ENCODE measurements around the gene HSPB2.
"Not testable (repeated sequence)": the region's sequence is repeated elsewhere in the genome, so short reads cannot be mapped to it uniquely, and the experiment has no call there.

The HSPB2 gene

GRCh38 chr11:111913997-111914396 is 1.5 kb downstream of the HSPB2 start:
- DNase-seq (ENCODE audit: low read depth): no peak

GRCh38 chr11:111916768-111917167 is 4.2 kb downstream of the HSPB2 start:
- DNase-seq (ENCODE audit: low read depth): no peak

- no peak for DNase-seq (ENCODE audit: low read depth)
Measured at GRCh38 chr11:111917312-111917711, 4.8 kb downstream of the HSPB2 start.

- no peak for DNase-seq (ENCODE audit: low read depth)
Measured at GRCh38 chr11:111917788-111918187, 5.3 kb downstream of the HSPB2 start.

GRCh38 chr11:111918390-111919256 is 6.1 kb downstream of the HSPB2 start, which contains the start of gene C11orf52:
TSS of gene C11orf52 (plus strand) at chr11:111918913. CDS start at chr11:111918973, 60 bp downstream.
- peak; percentile 62 for DNase-seq (ENCODE audit: low read depth)

- DNase-seq (ENCODE audit: low read depth): no peak
Measured at GRCh38 chr11:111920908-111921307, 8.4 kb downstream of the HSPB2 start.

- DNase-seq (ENCODE audit: low read depth): no peak
Measured at GRCh38 chr11:111921541-111922230, 9.2 kb downstream of the HSPB2 start.

- DNase-seq (ENCODE audit: low read depth): peak; percentile 82
Measured at GRCh38 chr11:111922803-111923202, 10.3 kb downstream of the HSPB2 start.

- peak; percentile 24 for DNase-seq (ENCODE audit: low read depth)
Measured at GRCh38 chr11:111923351-111923788, 10.8 kb downstream of the HSPB2 start.

GRCh38 chr11:111923951-111924350 is 11.4 kb downstream of the HSPB2 start:
- no peak for DNase-seq (ENCODE audit: low read depth)

- no peak for DNase-seq (ENCODE audit: low read depth)
Measured at GRCh38 chr11:111925953-111926352, 13.4 kb downstream of the HSPB2 start.

- DNase-seq (ENCODE audit: low read depth): peak; percentile 94
Measured at GRCh38 chr11:111926505-111927391, 14.2 kb downstream of the HSPB2 start.

- no peak for DNase-seq (ENCODE audit: low read depth)
Measured at GRCh38 chr11:111930472-111930871, 17.9 kb downstream of the HSPB2 start.

GRCh38 chr11:111932611-111932950 is 20.0 kb downstream of the HSPB2 start:
- DNase-seq (ENCODE audit: low read depth): peak; percentile 54

- DNase-seq (ENCODE audit: low read depth): not testable (repeated sequence)
Measured at GRCh38 chr11:111933176-111933575, 20.6 kb downstream of the HSPB2 start.

- no peak for DNase-seq (ENCODE audit: low read depth)
Measured at GRCh38 chr11:111933872-111934271, 21.3 kb downstream of the HSPB2 start.

- no peak for DNase-seq (ENCODE audit: low read depth)
Measured at GRCh38 chr11:111934306-111934705, 21.8 kb downstream of the HSPB2 start.

GRCh38 chr11:111935317-111936039 is 22.9 kb downstream of the HSPB2 start:
- DNase-seq (ENCODE audit: low read depth): peak; percentile 90

GRCh38 chr11:111936040-111936540 is 23.6 kb downstream of the HSPB2 start:
- DNase-seq (ENCODE audit: low read depth): no peak

- no peak for DNase-seq (ENCODE audit: low read depth)
Measured at GRCh38 chr11:111937461-111937769, 24.9 kb downstream of the HSPB2 start.

- DNase-seq (ENCODE audit: low read depth): no peak
Measured at GRCh38 chr11:111937844-111938243, 25.3 kb downstream of the HSPB2 start.
